Measurements from ENCODE around the gene PLCH1. TPM values are rescaled to one million over a fixed set of nuclear protein-coding genes. Genes with fewer than 3 reads are reported as not detected.

Gene PLCH1
- total RNA-seq, 1 experiment from 2014 or later, result 13.4 TPM

- Mint-ChIP-seq H3K4me1 (ENCODE audit: low read depth, unreplicated experiment) (peaks cover 43% of the 10 kb centered on the region), H3K36me3 (ENCODE audit: insufficient read depth, unreplicated experiment) (no peaks in the 10 kb centered on the region), H3K4me3 (ENCODE audit: low read depth, unreplicated experiment) (no peak overlapping the region), H3K27me3 (ENCODE audit: unreplicated experiment) (no peaks in the 10 kb centered on the region), H3K27ac (ENCODE audit: unreplicated experiment) (no peak overlapping the region), H3K9me3 (ENCODE audit: low read depth, unreplicated experiment) (no peaks in the 10 kb centered on the region)
- no peak for DNase-seq
- no peak for TF ChIP-seq CTCF (IDR thresholded peaks at IDR 0.05; ENCODE audit: unreplicated experiment)
- CTCF ChIA-PET, result interaction anchor here (1.2 kb wide), 1 partner anchor 222 kb away, joined by 4 read pairs; no protein-coding TSS in a partner anchor
- BruUV-seq (replicated peaks), result no TSS peak
- intact Hi-C loops (cut with micrococcal nuclease; ENCODE audit: unreplicated experiment), result loop anchor here (5.0 kb wide), 1 partner anchor 48 kb away; no protein-coding TSS in a partner anchor
Observed at GRCh38 chr3:155604967-155605366, 139.9 kb downstream of the PLCH1 start.

- Mint-ChIP-seq H3K4me1 (ENCODE audit: low read depth, unreplicated experiment) (peaks cover 43% of the 10 kb centered on the region), H3K27me3 (ENCODE audit: unreplicated experiment) (no peaks in the 10 kb centered on the region), H3K4me3 (ENCODE audit: low read depth, unreplicated experiment) (no peak overlapping the region), H3K36me3 (ENCODE audit: insufficient read depth, unreplicated experiment) (no peaks in the 10 kb centered on the region), H3K27ac (ENCODE audit: unreplicated experiment) (no peak overlapping the region), H3K9me3 (ENCODE audit: low read depth, unreplicated experiment) (no peaks in the 10 kb centered on the region)
- CTCF ChIA-PET, result no interaction called here
- intact Hi-C loops (cut with micrococcal nuclease; ENCODE audit: unreplicated experiment), result no loop called here
- DNase-seq, result no peak
- BruUV-seq (replicated peaks), result no TSS peak
- no peak for TF ChIP-seq CTCF (IDR thresholded peaks at IDR 0.05; ENCODE audit: unreplicated experiment)
Observed at GRCh38 chr3:155604126-155604525, 140.7 kb downstream of the PLCH1 start.

GRCh38 chr3:155603302-155603701, 141.6 kb downstream of the PLCH1 start:
- no peaks in the 10 kb centered on the region for H3K27me3 Mint-ChIP-seq (ENCODE audit: unreplicated experiment)
- H3K36me3 Mint-ChIP-seq (ENCODE audit: insufficient read depth, unreplicated experiment), result no peaks in the 10 kb centered on the region
- H3K4me1 Mint-ChIP-seq (ENCODE audit: low read depth, unreplicated experiment), result peaks cover 43% of the 10 kb centered on the region
- no peak for TF ChIP-seq CTCF (IDR thresholded peaks at IDR 0.05; ENCODE audit: unreplicated experiment)
- BruUV-seq (replicated peaks), result no TSS peak
- H3K4me3 Mint-ChIP-seq (ENCODE audit: low read depth, unreplicated experiment), result no peak overlapping the region
- CTCF ChIA-PET, result no interaction called here
- intact Hi-C loops (cut with micrococcal nuclease; ENCODE audit: unreplicated experiment), result no loop called here
- DNase-seq, result no peak
- H3K27ac Mint-ChIP-seq (ENCODE audit: unreplicated experiment), result no peak overlapping the region
- no peaks in the 10 kb centered on the region for H3K9me3 Mint-ChIP-seq (ENCODE audit: low read depth, unreplicated experiment)

GRCh38 chr3:155602307-155602706, 142.6 kb downstream of the PLCH1 start:
- CTCF ChIA-PET, result no interaction called here
- H3K4me1 Mint-ChIP-seq (ENCODE audit: low read depth, unreplicated experiment), result peaks cover 34% of the 10 kb centered on the region
- intact Hi-C loops (cut with micrococcal nuclease; ENCODE audit: unreplicated experiment), result no loop called here
- BruUV-seq (replicated peaks), result no TSS peak
- H3K27ac Mint-ChIP-seq (ENCODE audit: unreplicated experiment), result no peak overlapping the region
- no peak for TF ChIP-seq CTCF (IDR thresholded peaks at IDR 0.05; ENCODE audit: unreplicated experiment)
- H3K9me3 Mint-ChIP-seq (ENCODE audit: low read depth, unreplicated experiment), result no peaks in the 10 kb centered on the region
- no peak overlapping the region for H3K4me3 Mint-ChIP-seq (ENCODE audit: low read depth, unreplicated experiment)
- no peaks in the 10 kb centered on the region for H3K27me3 Mint-ChIP-seq (ENCODE audit: unreplicated experiment)
- H3K36me3 Mint-ChIP-seq (ENCODE audit: insufficient read depth, unreplicated experiment), result no peaks in the 10 kb centered on the region
- DNase-seq, result no peak

All from Calu3 (cell line).